ENCODE results near the gene DENND1A.

- TF ChIP-seq CTCF (IDR thresholded peaks at IDR 0.05) (no peak), RAD21 (conservative IDR thresholded peaks at IDR 0.05 in 1 of 2, IDR thresholded peaks at IDR 0.05 in 1 of 2) (no peak), FOSL2 (IDR thresholded peaks at IDR 0.05) (no peak), FOSL2 (CRISPR knock-in tag; IDR thresholded peaks at IDR 0.05) (no peak), KDM1A (IDR thresholded peaks at IDR 0.05; ENCODE audit: low read depth) (no peak), RARB (CRISPR knock-in tag; IDR thresholded peaks at IDR 0.05) (no peak), RFX5 (IDR thresholded peaks at IDR 0.05) (no peak), CHD2 (IDR thresholded peaks at IDR 0.05; ENCODE audit: low read length, partially characterized antibody) (no peak)
These were observed 328.1 kb downstream of the DENND1A start for GRCh38 chr9:123601828-123602227.
